B cell (primary cell): Measurements from ENCODE around the gene ARHGAP22. TPM values are rescaled to one million over a fixed set of nuclear protein-coding genes. Genes with fewer than 3 reads are reported as not detected.

Source experiments
- ATAC-seq: fragments of 200-7000 bp; cut with Tn5 transposase; one replicate; pipeline ENCODE4 v1.10.0; 2021; ENCODE audit warnings: low read depth, mild to moderate bottlenecking, moderate number of reproducible peaks, moderate library complexity
- CTCF ChIA-PET: fragments of 350-600 bp; sonication (Branson Sonifier 250); formaldehyde crosslinking; loops from one replicate; lab custom pipeline; 2021; ENCODE audit warnings: antibody characterized with exemption, inconsistent platforms; lab: Charles Lee
- POLR2A ChIA-PET: fragments of 350-600 bp; sonication (Branson Sonifier 250); formaldehyde crosslinking; loops from one replicate; lab custom pipeline; 2021; ENCODE audit warnings: antibody characterized with exemption; lab: Charles Lee
- DNase-seq: peaks from one replicate; pipeline ENCODE4 v3.0.0; 2013
- H2AFZ ChIP-seq: 2 replicates; pipeline ENCODE4 v1.6.1; 2012; ENCODE audit warnings: mild to moderate bottlenecking, low read depth, low read length; ENCODE audit not compliant: insufficient read depth, poor library complexity, severe bottlenecking
- H3K27ac ChIP-seq, 2 donors: 1 replicate in 1 of 2; 2 replicates in 1 of 2; pipeline ENCODE4 v1.5.1; 2012 to 2013; ENCODE audit warnings: low read length in 2 of 2, mild to moderate bottlenecking in 2 of 2, moderate library complexity in 1 of 2
- H3K27me3 ChIP-seq, 4 experiments: fragments of 200-600 bp in 1 of 4; sonication (generic) in 1 of 4; replicated peaks in 1 of 4; 1 replicate in 2 of 4; 2 replicates in 2 of 4; pipeline versions ENCODE4 v1.6.1 to v1.7.0; 2013 to 2016; ENCODE audit warnings: low read length in 3 of 4, mild to moderate bottlenecking in 2 of 4, mixed read lengths in 1 of 4, moderate library complexity in 1 of 4; ENCODE audit not compliant: insufficient read depth in 4 of 4, control insufficient read depth in 3 of 4; ENCODE audit errors: control extremely low read depth in 1 of 4
- H3K36me3 ChIP-seq, 2 experiments: replicated peaks in 1 of 2; 1 replicate in 1 of 2; 2 replicates in 1 of 2; pipeline versions ENCODE4 v1.6.1 to v1.7.1; 2013; ENCODE audit warnings: low read length in 1 of 2; ENCODE audit not compliant: insufficient read depth in 2 of 2, control insufficient read depth in 1 of 2; ENCODE audit errors: control extremely low read depth in 1 of 2, extremely low read depth in 1 of 2
- H3K4me1 ChIP-seq, 2 donors: fragments of 200-600 bp in 1 of 2; sonication (generic) in 1 of 2; 1 replicate in 1 of 2; 2 replicates in 1 of 2; pipeline versions ENCODE4 v1.5.1 to v1.6.1; 2013 to 2017; ENCODE audit warnings: low read length in 2 of 2; ENCODE audit not compliant: control insufficient read depth in 2 of 2, insufficient read depth in 2 of 2
- H3K4me2 ChIP-seq: replicated peaks from 2 replicates; pipeline ENCODE3; 2012; ENCODE audit warnings: mild to moderate bottlenecking, low read depth, low read length; ENCODE audit not compliant: poor library complexity, severe bottlenecking
- H3K4me3 ChIP-seq, 5 experiments: fragments of 200-600 bp in 1 of 5; sonication (generic) in 1 of 5; 1 replicate in 3 of 5; 2 replicates in 2 of 5; pipeline versions ENCODE4 v1.5.1 to v1.7.0; 2011 to 2016; ENCODE audit warnings: low read length in 4 of 5, mild to moderate bottlenecking in 4 of 5, low read depth in 2 of 5, control low read depth in 1 of 5, moderate library complexity in 1 of 5; ENCODE audit not compliant: insufficient read depth in 1 of 5; ENCODE audit errors: control extremely low read depth in 1 of 5, extremely low read depth in 1 of 5
- H3K79me2 ChIP-seq: fragments of 200-600 bp; sonication (generic); one replicate; pipeline ENCODE4 v1.6.0; 2016; ENCODE audit warnings: low read length; ENCODE audit not compliant: control insufficient read depth, insufficient read depth
- H3K9ac ChIP-seq: fragments of 200-600 bp; sonication (generic); 2 replicates; pipeline ENCODE4 v1.6.1; 2017; ENCODE audit warnings: mild to moderate bottlenecking, low read length, moderate library complexity
- H3K9me3 ChIP-seq, 3 donors: one replicate each; pipeline versions ENCODE4 v1.6.1 to v1.7.1; 2013; ENCODE audit warnings: low read length in 2 of 3; ENCODE audit not compliant: control insufficient read depth in 2 of 3, insufficient read depth in 1 of 3; ENCODE audit errors: control extremely low read depth in 1 of 3
- H4K20me1 ChIP-seq: 2 replicates; pipeline ENCODE4 v1.6.0; 2012; ENCODE audit warnings: mild to moderate bottlenecking, low read length; ENCODE audit not compliant: insufficient read depth, control insufficient read depth, poor library complexity, severe bottlenecking
- H3K27ac Mint-ChIP-seq: one replicate; pipeline ENCODE4 v1.8.0; 2021; ENCODE audit warnings: mixed read lengths
- H3K27me3 Mint-ChIP-seq: one replicate; pipeline ENCODE4 v1.8.0; 2021; ENCODE audit warnings: mixed read lengths
- H3K4me1 Mint-ChIP-seq: one replicate; pipeline ENCODE4 v1.8.0; 2021; ENCODE audit warnings: mixed read lengths
- H3K4me3 Mint-ChIP-seq: one replicate; pipeline ENCODE4 v1.8.0; 2021; ENCODE audit warnings: mixed read lengths
- H3K9me3 Mint-ChIP-seq: one replicate; pipeline ENCODE4 v1.8.0; 2022; ENCODE audit warnings: mixed read lengths; ENCODE audit not compliant: insufficient read depth
- EZH2 ChIP-seq: IDR thresholded peaks from 2 replicates; pipeline ENCODE4 v1.6.1; 2012; ENCODE audit warnings: borderline replicate concordance, low read depth, mild to moderate bottlenecking, moderate library complexity, low read length; ENCODE audit not compliant: insufficient read depth, poor library complexity, severe bottlenecking
- WGBS: methylation state at CpG from one replicate; pipeline ENCODE4 v1.1.5; 2013; ENCODE audit warnings: missing lambda C conversion rate; ENCODE audit not compliant: insufficient coverage; 5-methylcytosine and 5-hydroxymethylcytosine counted together
- intact Hi-C: fragments of 100-400 bp; cut with micrococcal nuclease; formaldehyde crosslinking; loops from one replicate; pipeline ENCODE4 v1.10.0; 2022
- polyA plus RNA-seq: library from polyadenylated mRNA; depleted of rRNA; stranded (reverse); fragments of >200 nt; gene quantifications from 2 replicates; pipeline ENCODE4 v1.2.3, GENCODE V29; 2012
- total RNA-seq, 2 donors: library from RNA; stranded (reverse); fragments of 120-200 nt in 1 of 2; gene quantifications; 1 replicate in 1 of 2; 2 replicates in 1 of 2; pipeline versions ENCODE4 v1.2.3 to v1.2.4, GENCODE V29; 2013 to 2022
- TF ChIP-seq, protein P1 (sequence below): fragments of 200-600 bp; IDR thresholded peaks from one replicate; pipeline ENCODE4 v1.8.0; 2022; ENCODE audit warnings: antibody characterized with exemption, mild to moderate bottlenecking

ARHGAP22 gene
- total and polyA plus RNA-seq, 2 donors (not counting 1 experiment from before 2014, with no cell fraction given): 1.9 to 2.0 TPM

DNA sequence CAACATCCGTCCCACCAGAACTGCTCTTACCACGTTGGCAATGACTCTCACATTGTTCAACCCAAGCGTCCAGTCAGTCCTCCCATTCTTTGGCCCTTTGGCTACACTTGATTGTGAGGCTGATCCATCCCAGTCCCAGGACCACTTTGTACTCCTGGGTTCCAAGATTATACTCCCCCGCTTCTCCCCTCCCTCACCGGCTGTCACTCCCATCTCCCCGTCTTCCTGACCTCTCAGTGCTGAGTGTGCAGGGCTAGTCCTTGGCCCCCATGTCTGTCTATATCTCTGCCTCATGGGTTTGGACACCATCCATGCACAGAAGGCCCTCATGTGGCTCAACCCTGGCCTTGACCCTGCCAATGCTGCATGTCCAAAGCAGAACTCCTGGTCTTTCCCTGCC lies 12.5 kb downstream of the ARHGAP22 start:
- H3K36me3 ChIP-seq: no peaks in the 10 kb centered on the region
- Mint-ChIP-seq H3K4me3 (no peak overlapping the region), H3K27ac (no peak overlapping the region), H3K9me3 (no peaks in the 10 kb centered on the region), H3K27me3 (peaks cover 4% of the 10 kb centered on the region), H3K4me1 (peaks cover 4% of the 10 kb centered on the region)
- no peak overlapping the region for H3K4me2 ChIP-seq
- 96% methylated on average over 6 of the region's 6 CpGs for WGBS
- DNase-seq (no peak), ATAC-seq (no peak)
- no peak overlapping the region for H3K27ac ChIP-seq
- no peaks in the 10 kb centered on the region for H3K79me2 ChIP-seq
- no peaks in the 10 kb centered on the region for H3K9me3 ChIP-seq
- ChIA-PET POLR2A (no interaction called here), CTCF (interaction anchor here (0.9 to 1.4 kb wide), 2 partner anchors 64 to 66 kb away, joined by 3 to 6 read pairs; no protein-coding TSS in a partner anchor)
- no peak overlapping the region for H3K9ac ChIP-seq
- TF ChIP-seq, protein P1, sequence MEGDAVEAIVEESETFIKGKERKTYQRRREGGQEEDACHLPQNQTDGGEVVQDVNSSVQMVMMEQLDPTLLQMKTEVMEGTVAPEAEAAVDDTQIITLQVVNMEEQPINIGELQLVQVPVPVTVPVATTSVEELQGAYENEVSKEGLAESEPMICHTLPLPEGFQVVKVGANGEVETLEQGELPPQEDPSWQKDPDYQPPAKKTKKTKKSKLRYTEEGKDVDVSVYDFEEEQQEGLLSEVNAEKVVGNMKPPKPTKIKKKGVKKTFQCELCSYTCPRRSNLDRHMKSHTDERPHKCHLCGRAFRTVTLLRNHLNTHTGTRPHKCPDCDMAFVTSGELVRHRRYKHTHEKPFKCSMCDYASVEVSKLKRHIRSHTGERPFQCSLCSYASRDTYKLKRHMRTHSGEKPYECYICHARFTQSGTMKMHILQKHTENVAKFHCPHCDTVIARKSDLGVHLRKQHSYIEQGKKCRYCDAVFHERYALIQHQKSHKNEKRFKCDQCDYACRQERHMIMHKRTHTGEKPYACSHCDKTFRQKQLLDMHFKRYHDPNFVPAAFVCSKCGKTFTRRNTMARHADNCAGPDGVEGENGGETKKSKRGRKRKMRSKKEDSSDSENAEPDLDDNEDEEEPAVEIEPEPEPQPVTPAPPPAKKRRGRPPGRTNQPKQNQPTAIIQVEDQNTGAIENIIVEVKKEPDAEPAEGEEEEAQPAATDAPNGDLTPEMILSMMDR: no peak
- no peak for TF ChIP-seq EZH2
- no peaks in the 10 kb centered on the region for H3K27me3 ChIP-seq
- H2AFZ ChIP-seq: no peak overlapping the region
- H3K4me1 ChIP-seq: no peaks in the 10 kb centered on the region
- intact Hi-C loops: no loop called here
- no peaks in the 10 kb centered on the region for H4K20me1 ChIP-seq
- H3K4me3 ChIP-seq: no peak overlapping the region

DNA sequence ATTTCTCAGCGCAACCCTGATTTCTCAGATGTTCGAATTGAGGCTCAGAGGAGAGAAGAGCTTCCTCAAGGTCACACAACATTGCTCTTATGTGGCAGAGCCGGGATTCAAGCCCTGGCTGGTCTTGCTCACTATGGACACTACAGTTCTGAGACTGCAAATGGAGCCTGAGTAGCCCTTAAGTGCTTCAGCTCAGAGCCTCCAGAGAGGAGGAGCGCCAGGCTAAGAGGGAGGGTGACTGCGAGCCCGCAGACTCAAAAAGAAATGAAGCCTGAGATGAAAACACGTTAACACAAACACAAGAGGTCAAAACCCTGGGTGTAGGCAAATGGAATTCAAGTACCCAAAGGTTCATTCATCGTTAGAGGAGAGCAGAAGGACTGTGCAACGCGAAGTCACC lies 13.9 kb downstream of the ARHGAP22 start:
- Mint-ChIP-seq H3K4me3 (no peak overlapping the region), H3K9me3 (no peaks in the 10 kb centered on the region), H3K27me3 (peaks cover 4% of the 10 kb centered on the region), H3K27ac (no peak overlapping the region), H3K4me1 (peaks cover 13% of the 10 kb centered on the region)
- no peak for TF ChIP-seq EZH2
- TF ChIP-seq, protein P1: no peak
- Histone ChIP-seq H3K4me1 (peaks cover under 1 to 4% of the 10 kb centered on the region in 2 donors), H3K9me3 (no peaks in the 10 kb centered on the region), H3K27me3 (no peaks in the 10 kb centered on the region), H3K36me3 (no peaks in the 10 kb centered on the region), H3K4me3 (no peak overlapping the region), H2AFZ (no peak overlapping the region), H3K4me2 (no peak overlapping the region), H3K27ac (no peak overlapping the region), H3K9ac (no peak overlapping the region), H4K20me1 (no peaks in the 10 kb centered on the region), H3K79me2 (no peaks in the 10 kb centered on the region)
- POLR2A ChIA-PET: no interaction called here
- intact Hi-C loops: no loop called here
- WGBS: 95% methylated on average over 9 of the region's 10 CpGs
- ATAC-seq (no peak), DNase-seq (no peak)
- CTCF ChIA-PET: interaction anchor here (0.6 to 1.5 kb wide), 2 partner anchors 9 to 228 kb away, joined by 3 read pairs; no protein-coding TSS in a partner anchor
